ENCODE results near the gene TMPRSS4. TPM values are rescaled to one million over a fixed set of nuclear protein-coding genes. Genes with fewer than 3 reads are reported as not detected.

TMPRSS4 gene
- total and polyA plus RNA-seq, 2 of the 13 experiments (the other 11 are each of a cell fraction or from before 2014, with no cell fraction given) = 0.32 TPM; not detected in 1

DNA sequence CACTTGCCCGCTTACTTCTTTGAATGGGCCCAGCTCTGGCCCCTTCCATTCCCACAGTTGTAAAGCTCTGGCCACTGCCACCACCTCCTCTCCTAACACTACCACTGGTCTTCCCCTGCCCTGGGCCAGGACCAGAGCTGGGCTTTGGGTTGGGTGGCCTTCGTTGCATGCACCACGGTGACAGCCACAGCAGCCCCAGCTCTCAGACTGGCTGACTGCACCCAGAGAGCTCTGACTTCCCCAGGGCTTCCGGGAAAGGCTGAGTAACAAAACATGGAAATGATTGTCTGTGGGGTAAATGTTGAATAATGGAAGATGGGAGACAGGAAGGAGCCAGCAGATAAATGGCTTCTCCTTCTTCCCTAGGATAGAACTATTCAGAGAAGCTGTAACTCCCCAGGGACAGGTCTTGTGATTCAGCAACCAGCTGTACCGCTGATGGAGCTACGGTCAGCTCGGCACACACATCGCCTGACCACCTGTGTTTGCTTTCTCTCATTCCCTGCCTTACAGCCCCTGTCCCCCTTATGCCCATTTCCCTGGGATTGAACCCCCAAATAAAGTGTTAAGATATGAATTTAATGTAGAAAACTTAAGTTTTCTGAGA, 48.2 kb downstream of the TMPRSS4 start (continued):
- TF ChIP-seq, protein P1, sequence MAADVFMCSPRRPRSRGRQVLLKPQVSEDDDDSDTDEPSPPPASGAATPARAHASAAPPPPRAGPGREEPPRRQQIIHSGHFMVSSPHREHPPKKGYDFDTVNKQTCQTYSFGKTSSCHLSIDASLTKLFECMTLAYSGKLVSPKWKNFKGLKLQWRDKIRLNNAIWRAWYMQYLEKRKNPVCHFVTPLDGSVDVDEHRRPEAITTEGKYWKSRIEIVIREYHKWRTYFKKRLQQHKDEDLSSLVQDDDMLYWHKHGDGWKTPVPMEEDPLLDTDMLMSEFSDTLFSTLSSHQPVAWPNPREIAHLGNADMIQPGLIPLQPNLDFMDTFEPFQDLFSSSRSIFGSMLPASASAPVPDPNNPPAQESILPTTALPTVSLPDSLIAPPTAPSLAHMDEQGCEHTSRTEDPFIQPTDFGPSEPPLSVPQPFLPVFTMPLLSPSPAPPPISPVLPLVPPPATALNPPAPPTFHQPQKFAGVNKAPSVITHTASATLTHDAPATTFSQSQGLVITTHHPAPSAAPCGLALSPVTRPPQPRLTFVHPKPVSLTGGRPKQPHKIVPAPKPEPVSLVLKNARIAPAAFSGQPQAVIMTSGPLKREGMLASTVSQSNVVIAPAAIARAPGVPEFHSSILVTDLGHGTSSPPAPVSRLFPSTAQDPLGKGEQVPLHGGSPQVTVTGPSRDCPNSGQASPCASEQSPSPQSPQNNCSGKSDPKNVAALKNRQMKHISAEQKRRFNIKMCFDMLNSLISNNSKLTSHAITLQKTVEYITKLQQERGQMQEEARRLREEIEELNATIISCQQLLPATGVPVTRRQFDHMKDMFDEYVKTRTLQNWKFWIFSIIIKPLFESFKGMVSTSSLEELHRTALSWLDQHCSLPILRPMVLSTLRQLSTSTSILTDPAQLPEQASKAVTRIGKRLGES (CRISPR knock-in tag; IDR thresholded peaks at IDR 0.05; ENCODE audit: borderline replicate concordance) = no peak
- no peak for TF ChIP-seq MTF1 (CRISPR knock-in tag; IDR thresholded peaks at IDR 0.05)

DNA sequence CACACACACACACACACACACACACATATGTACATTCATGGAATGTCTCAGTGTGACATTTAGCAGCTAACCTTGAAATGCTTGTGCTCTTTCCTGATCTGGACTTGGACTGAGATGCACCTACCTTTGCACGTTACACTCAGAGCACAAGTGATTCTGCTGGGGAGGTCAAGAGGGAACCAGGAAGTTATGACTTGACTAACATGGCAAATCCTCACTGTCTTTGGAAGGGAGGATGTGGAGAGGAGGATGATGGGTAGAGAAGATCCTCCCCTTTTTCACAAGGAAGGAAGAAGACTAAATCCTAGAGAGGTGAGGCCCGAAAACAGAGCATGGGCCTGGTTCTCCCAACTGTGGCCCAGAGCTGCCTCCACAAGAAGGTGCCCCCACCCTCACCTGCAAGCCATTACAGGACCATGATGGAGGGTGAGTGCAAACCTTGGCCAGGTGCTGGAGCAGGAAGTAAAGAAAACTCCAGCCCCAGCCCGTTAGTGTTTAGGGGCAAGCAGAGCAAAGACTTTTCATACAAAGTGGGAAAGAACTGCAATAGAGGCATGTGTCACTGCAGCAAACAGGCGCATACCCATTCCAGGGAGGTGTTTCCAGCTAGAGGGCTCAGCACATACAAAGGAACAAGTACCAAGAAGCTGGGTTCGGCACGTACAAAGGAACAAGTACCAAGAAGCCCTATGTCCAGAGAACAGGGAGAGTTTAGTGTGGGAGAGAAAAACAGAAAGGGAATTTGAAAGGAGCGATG, 49.4 kb downstream of the TMPRSS4 start:
- no TSS peak for BruUV-seq (replicated peaks)
- intact Hi-C loops (cut with micrococcal nuclease; ENCODE audit: unreplicated experiment) (no loop called here), in situ Hi-C loops (cut with HindIII; ENCODE audit: extremely low pct_ligation_motif_present, low pct_unique_long_range_greater_than_20kb) (loop anchor here (25.0 kb wide), 1 partner anchor 361 kb away; no protein-coding TSS in a partner anchor)
- DNase-seq (ENCODE audit: low spot score) (no peak), ATAC-seq (no peak), FAIRE-seq (no peak)
- POLR2A ChIA-PET = no interaction called here
- Histone ChIP-seq H3K36me3 (replicated peaks in 1 of 2; ENCODE audit: control insufficient read depth in 1 of 2, insufficient read depth in 2 of 2, low read length in 2 of 2) (no peaks in the 10 kb centered on the region), H3K4me3 (replicated peaks in 1 of 3; ENCODE audit: insufficient read depth in 1 of 3, low read depth in 2 of 3, low read length in 3 of 3) (no peak overlapping the region), H3K9me3 (ENCODE audit: low read length) (no peaks in the 10 kb centered on the region), H3K4me1 (ENCODE audit: insufficient read depth, low read length) (no peaks in the 10 kb centered on the region), H3K9ac (ENCODE audit: insufficient read depth, low read depth, low read length) (no peak overlapping the region), H2AFZ (ENCODE audit: low read length) (no peak overlapping the region), H3K4me2 (ENCODE audit: low read depth, low read length) (no peak overlapping the region), H3K79me2 (ENCODE audit: insufficient read depth, low read length) (no peaks in the 10 kb centered on the region), H4K20me1 (ENCODE audit: insufficient read depth, low read length) (no peaks in the 10 kb centered on the region), H3K27ac (ENCODE audit: extremely low read length, insufficient read depth, low read length) (no peak overlapping the region), H3K27me3 (ENCODE audit: control insufficient read depth in 1 of 2, insufficient read depth in 2 of 2, low read length in 2 of 2) (peaks cover 0 to 20% of the 10 kb centered on the region in 2 experiments; a peak in 4 of 5 replicates)
- 51% methylated on average over 7 of the region's 7 CpGs for WGBS (ENCODE audit: low lambda C conversion rate)
- CTCF ChIA-PET (ENCODE audit: low intra/inter-chr PET ratio, low total read pairs) = no interaction called here
- TF ChIP-seq NFIB (CRISPR knock-in tag; IDR thresholded peaks at IDR 0.05; ENCODE audit: borderline replicate concordance) (no peak), ZNF230 (CRISPR knock-in tag; IDR thresholded peaks at IDR 0.05) (no peak), SP4 (CRISPR knock-in tag; IDR thresholded peaks at IDR 0.05) (no peak)
- TF ChIP-seq, protein P2, sequence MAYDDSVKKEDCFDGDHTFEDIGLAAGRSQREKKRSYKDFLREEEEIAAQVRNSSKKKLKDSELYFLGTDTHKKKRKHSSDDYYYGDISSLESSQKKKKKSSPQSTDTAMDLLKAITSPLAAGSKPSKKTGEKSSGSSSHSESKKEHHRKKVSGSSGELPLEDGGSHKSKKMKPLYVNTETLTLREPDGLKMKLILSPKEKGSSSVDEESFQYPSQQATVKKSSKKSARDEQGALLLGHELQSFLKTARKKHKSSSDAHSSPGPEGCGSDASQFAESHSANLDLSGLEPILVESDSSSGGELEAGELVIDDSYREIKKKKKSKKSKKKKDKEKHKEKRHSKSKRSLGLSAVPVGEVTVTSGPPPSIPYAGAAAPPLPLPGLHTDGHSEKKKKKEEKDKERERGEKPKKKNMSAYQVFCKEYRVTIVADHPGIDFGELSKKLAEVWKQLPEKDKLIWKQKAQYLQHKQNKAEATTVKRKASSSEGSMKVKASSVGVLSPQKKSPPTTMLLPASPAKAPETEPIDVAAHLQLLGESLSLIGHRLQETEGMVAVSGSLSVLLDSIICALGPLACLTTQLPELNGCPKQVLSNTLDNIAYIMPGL (CRISPR knock-in tag; IDR thresholded peaks at IDR 0.05; ENCODE audit: borderline replicate concordance in 1 of 2, low read depth in 1 of 2) = no peak
- TF ChIP-seq, protein P3, sequence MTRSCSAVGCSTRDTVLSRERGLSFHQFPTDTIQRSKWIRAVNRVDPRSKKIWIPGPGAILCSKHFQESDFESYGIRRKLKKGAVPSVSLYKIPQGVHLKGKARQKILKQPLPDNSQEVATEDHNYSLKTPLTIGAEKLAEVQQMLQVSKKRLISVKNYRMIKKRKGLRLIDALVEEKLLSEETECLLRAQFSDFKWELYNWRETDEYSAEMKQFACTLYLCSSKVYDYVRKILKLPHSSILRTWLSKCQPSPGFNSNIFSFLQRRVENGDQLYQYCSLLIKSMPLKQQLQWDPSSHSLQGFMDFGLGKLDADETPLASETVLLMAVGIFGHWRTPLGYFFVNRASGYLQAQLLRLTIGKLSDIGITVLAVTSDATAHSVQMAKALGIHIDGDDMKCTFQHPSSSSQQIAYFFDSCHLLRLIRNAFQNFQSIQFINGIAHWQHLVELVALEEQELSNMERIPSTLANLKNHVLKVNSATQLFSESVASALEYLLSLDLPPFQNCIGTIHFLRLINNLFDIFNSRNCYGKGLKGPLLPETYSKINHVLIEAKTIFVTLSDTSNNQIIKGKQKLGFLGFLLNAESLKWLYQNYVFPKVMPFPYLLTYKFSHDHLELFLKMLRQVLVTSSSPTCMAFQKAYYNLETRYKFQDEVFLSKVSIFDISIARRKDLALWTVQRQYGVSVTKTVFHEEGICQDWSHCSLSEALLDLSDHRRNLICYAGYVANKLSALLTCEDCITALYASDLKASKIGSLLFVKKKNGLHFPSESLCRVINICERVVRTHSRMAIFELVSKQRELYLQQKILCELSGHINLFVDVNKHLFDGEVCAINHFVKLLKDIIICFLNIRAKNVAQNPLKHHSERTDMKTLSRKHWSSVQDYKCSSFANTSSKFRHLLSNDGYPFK (CRISPR knock-in tag; IDR thresholded peaks at IDR 0.05; ENCODE audit: borderline replicate concordance) = no peak

All from HepG2 (cell line).